GM18873 (cell line): Measurements from ENCODE around the gene VPS26A.
"Not testable (repeated sequence)": the region's sequence is repeated elsewhere in the genome, so short reads cannot be mapped to it uniquely, and the experiment has no call there.

ENCODE experiments used
- ATAC-seq: cut with Tn5 transposase; IDR thresholded peaks from one replicate; pipeline ENCODE4 v1.9.1; 2021; ENCODE audit warnings: mild to moderate bottlenecking, moderate library complexity, moderate number of reproducible peaks; ENCODE audit not compliant: unreplicated experiment, low FRiP score

VPS26A gene

GRCh38 chr10:69172241-69172982 is 48.4 kb downstream of the VPS26A start:
- ATAC-seq = no peak

GRCh38 chr10:69175326-69175725 is 51.3 kb downstream of the VPS26A start:
- not testable (repeated sequence) for ATAC-seq

- ATAC-seq = no peak
Measured at GRCh38 chr10:69176823-69177222, 52.8 kb downstream of the VPS26A start.

- no peak for ATAC-seq
Measured at GRCh38 chr10:69179089-69179742, 55.2 kb downstream of the VPS26A start.

GRCh38 chr10:69179743-69180524 is 56.0 kb downstream of the VPS26A start, which contains the start of gene SUPV3L1:
TSS of gene SUPV3L1 (plus strand) at chr10:69180234. CDS start at chr10:69180292, 58 bp downstream.
- ATAC-seq = peak; percentile 71

GRCh38 chr10:69180525-69181204 is 56.7 kb downstream of the VPS26A start:
- ATAC-seq = no peak

- ATAC-seq = no peak
Measured at GRCh38 chr10:69181433-69181832, 57.5 kb downstream of the VPS26A start.

GRCh38 chr10:69182005-69182404 is 58.0 kb downstream of the VPS26A start:
- ATAC-seq = no peak

- no peak for ATAC-seq
Measured at GRCh38 chr10:69186524-69186923, 62.5 kb downstream of the VPS26A start.

GRCh38 chr10:69201045-69201444 is 77.1 kb downstream of the VPS26A start:
- no peak for ATAC-seq

- no peak for ATAC-seq
Measured at GRCh38 chr10:69202332-69202731, 78.4 kb downstream of the VPS26A start.

- ATAC-seq = no peak
Measured at GRCh38 chr10:69208761-69209160, 84.8 kb downstream of the VPS26A start.

GRCh38 chr10:69209787-69210484 is 86.0 kb downstream of the VPS26A start:
- ATAC-seq = no peak

- no peak for ATAC-seq
Measured at GRCh38 chr10:69211104-69211503, 87.1 kb downstream of the VPS26A start.

GRCh38 chr10:69211524-69211923 is 87.5 kb downstream of the VPS26A start:
- no peak for ATAC-seq

GRCh38 chr10:69213591-69214311 is 89.8 kb downstream of the VPS26A start:
- ATAC-seq = no peak

GRCh38 chr10:69214666-69215131 is 90.7 kb downstream of the VPS26A start:
- ATAC-seq = no peak

GRCh38 chr10:69215405-69216171 is 91.6 kb downstream of the VPS26A start:
- ATAC-seq = no peak
